NCI-H1417 treated with DMSO at 0.1 percent for 48 hours (cell line): ENCODE measurements around the gene TKT.
"Not testable (repeated sequence)": the region's sequence is repeated elsewhere in the genome, so short reads cannot be mapped to it uniquely, and the experiment has no call there.

ENCODE experiments used
- DNase-seq: peaks from one replicate; lab custom pipeline; 2025; lab: John Stamatoyannopoulos, UW

The TKT gene

DNA sequence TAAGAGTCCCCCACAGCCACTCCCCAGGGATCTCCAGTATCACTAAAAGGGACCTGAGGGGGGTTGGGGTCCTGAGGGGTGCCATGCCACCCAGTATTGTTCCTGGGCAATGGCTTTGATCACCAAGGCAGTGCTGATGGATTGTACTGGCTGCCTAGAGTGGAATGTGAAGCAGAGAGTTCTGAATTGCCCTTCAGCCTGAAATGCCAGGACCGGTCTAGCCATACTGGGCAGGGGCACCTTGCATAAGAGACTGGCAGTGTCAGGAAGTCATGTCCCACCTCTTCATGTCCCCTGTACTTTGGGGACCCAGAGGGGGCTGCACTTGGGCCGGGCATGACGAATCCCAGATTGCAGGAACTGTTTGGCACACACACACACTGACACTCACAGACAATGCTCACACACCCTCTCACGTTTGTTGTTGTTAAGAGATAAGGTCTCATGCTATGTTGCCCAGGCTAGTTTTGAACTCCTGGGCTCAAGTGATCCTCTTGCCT is 4.5 kb upstream of the TKT start:
- no peak for DNase-seq

DNA sequence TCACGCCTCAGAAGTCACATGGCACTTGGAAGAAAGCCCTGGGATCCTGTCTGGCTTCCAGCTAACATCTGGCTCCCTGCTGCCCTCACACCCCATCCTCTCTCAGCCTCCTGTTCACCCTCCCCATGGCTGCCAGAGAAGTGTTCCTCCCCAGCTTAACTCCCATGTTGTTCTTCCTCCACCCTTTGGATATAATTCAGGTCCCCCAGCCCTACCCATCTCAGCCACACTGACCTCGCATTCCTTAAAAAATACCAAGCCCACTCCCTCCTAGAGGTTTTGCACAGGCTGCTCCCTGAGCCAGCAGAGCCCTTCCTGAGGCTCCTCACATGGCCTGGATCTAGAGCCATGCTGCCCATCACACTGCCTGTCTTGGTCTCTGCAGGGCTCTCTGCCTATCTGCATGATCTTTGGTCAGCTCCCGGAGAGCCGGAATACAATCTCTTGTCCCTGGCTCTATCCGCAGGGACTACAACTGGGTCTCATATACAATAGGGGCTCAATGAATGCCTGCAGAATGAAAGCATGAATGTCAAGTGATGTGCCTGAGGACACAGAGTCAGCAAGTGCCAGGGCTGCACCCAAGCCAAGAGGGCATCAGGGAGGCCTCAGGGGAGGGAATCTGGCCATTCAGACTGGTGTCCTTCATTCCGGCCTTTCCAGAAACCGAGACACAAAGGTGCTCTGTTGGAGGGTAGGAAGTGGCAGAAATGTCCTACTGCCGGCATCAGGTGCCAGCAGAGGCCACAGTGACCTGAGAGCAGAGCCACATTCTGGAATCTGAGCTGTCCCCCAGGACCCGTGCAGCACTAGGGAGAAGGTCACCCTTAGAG is 3.8 kb upstream of the TKT start:
- DNase-seq = no peak

DNA sequence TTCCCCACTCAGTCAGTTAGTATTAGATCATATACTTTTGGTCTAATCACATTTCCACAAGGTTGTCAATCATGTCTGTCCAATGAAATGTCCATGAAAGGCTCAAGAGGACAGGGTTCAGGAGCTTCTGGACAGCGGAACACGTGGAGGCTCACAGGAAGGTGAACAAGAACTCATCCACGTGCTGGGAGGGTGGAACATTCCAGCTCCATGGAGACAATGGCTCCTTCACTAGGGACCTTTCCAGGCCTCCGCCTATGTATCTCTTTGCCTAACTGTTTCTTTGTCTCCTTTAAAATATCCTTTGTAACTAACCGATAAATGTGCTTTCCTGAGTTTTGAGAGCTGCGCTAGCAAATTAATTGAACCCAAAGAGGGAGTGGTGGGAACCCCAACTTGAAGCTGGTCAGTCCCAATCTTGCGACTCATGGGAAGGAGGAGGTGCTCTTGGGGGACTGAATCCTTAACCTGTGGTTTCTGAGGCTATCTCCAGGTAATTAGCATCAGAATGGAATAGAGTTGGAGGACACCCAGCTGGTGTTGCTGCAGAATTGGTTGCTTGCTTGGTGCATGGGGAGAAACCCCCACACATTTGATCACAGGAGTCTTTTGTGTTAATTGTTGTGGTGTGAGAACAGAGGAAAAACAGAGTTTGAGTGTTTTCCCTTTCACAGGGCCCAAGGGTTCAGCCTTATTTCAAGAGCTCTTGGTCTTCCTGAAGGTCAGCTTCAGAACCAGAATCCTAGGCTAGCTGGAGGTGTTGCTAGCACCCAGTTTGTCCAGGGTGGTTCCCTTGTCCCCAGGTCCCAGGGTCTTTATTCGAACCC is 3.0 kb upstream of the TKT start:
- DNase-seq = no peak

- DNase-seq = no peak
These were observed 1.6 kb upstream of the TKT start for GRCh38 chr3:53257465-53257864.

GRCh38 chr3:53256704-53257055 is 858 bp upstream of the TKT start:
- DNase-seq = no peak

DNA sequence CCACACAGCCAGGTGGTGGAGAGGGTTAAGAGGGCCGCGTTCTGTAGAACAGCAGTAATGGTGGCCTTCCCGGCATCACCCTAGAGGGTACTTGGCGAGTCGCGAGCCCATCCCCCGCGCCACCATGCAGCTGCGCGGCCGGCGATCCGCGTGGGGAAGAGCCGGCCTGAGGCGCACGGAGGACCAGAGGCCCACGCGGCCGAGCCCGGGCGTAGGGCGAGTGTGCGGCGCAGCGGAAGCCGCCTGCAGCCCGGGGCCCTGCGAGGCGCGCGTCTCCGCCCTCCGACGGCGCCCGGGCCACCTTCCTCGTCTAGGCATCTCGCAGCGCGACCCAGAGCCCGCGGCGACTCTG is 423 bp downstream of the TKT start:
- DNase-seq = no peak

DNA sequence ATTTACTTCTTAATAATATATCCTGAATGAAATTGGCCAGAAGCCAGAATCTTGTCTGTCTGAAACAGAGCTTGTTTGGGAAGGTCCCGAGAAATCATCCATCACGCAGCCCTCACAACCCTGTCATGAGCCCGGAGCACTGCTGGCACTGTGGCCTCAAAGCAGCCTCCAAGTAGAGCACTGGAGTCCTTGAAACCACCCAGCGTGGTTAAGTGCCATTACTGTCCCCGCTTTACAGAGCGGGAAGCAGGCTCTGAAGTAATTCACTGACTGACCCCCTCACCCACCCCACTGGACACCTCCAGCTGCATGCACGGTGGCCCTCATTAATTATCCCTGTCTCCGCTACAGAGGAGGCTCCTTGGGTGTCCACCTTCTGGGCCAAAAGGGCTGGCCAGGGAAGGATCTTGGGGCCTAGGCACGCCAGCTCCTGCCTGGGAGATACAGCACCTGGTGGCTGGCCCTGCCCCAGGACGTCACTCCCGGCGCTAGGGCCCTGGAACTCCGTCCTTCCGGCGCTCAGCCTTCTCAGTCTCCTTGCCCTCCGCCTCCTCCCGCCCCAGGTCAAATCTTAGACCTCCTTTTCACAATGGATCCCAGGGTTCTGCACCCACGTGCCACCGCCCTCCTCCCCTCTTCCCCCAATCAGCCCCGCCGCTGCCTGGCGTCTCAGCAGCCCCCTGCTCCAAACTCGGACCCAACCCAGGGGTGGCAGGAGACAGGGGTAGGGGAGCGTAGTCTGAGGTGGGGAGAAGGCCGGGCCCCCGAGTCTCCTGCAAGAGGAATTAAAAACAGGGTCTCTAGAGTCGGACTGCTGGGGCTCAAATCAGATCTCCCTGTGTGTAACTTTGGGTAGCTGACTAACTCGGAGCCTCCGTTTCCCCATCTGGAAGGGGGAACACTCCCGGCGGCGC is 1.1 kb downstream of the TKT start:
- DNase-seq = no peak

GRCh38 chr3:53253707-53254508 is 1.9 kb downstream of the TKT start:
- no peak for DNase-seq

GRCh38 chr3:53252947-53253322 is 2.9 kb downstream of the TKT start:
- DNase-seq = not testable (repeated sequence)

GRCh38 chr3:53252096-53252946 is 3.5 kb downstream of the TKT start:
- DNase-seq = no peak

- DNase-seq = no peak
These were observed 4.8 kb downstream of the TKT start for GRCh38 chr3:53250881-53251605.

- DNase-seq = no peak
These were observed 5.4 kb downstream of the TKT start for GRCh38 chr3:53250453-53250852.

GRCh38 chr3:53248161-53248560 is 7.7 kb downstream of the TKT start:
- DNase-seq = no peak

- no peak for DNase-seq
These were observed 8.2 kb downstream of the TKT start for GRCh38 chr3:53247619-53248018.

- no peak for DNase-seq
These were observed 11.6 kb downstream of the TKT start for GRCh38 chr3:53244271-53244670.

DNA sequence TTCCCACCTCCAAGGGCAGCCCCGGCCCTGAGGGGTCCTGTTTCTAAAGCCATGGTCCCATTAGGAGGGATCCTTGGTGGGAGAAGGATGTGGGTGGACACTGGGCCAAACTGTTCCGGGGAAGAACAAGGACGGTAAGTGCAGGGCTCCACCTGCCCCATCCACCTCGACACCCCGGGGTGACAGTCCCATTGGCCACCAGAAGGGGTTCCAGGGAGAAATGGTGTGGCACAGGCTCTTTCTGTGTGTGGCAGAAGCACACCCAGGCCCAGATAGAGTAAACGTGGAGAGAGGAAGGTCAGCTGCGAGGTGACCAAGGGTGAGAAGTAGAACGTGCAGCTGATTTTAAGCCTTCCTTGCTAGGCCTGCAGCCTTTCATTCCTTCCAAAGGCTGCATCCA is 12.0 kb downstream of the TKT start:
- no peak for DNase-seq

- no peak for DNase-seq
These were observed 12.7 kb downstream of the TKT start for GRCh38 chr3:53243165-53243564.

- no peak for DNase-seq
These were observed 13.2 kb downstream of the TKT start for GRCh38 chr3:53242642-53243041.

- DNase-seq = no peak
These were observed 13.7 kb downstream of the TKT start for GRCh38 chr3:53242155-53242554.
